GM12892 (cell line): ENCODE measurements around the gene CHST15.

Experiments used
- DNase-seq: peaks from one replicate; pipeline ENCODE4 v3.0.0; 2011; ENCODE audit not compliant: insufficient read length
- FAIRE-seq: peaks from 2 replicates; lab custom pipeline; 2011; peaks lifted over from hg19 to GRCh38; lab: Jason Lieb, UNC
- POLR2A ChIP-seq: IDR thresholded peaks from 2 replicates; pipeline ENCODE4 v1.6.1; 2011; ENCODE audit warnings: low read depth, low read length, control low read depth
- POLR2AphosphoS5 ChIP-seq: IDR thresholded peaks from 2 replicates; pipeline ENCODE4 v1.6.1; 2011; ENCODE audit warnings: low read depth, low read length, control low read depth
- TAF1 ChIP-seq: IDR thresholded peaks from 2 replicates; pipeline ENCODE4 v1.6.1; 2011; ENCODE audit warnings: low read depth, mild to moderate bottlenecking, control low read depth, low read length, borderline replicate concordance

Gene CHST15

GRCh38 chr10:124066781-124067714 lies 26.4 kb downstream of the CHST15 start:
- no peak for TF ChIP-seq POLR2A
- no peak for TF ChIP-seq TAF1
- FAIRE-seq (no peak), DNase-seq (no peak)

GRCh38 chr10:124066126-124066700 lies 27.2 kb downstream of the CHST15 start:
- FAIRE-seq (no peak), DNase-seq (no peak)
- TF ChIP-seq TAF1 (no peak), POLR2AphosphoS5 (no peak), POLR2A (no peak)

- no peak for DNase-seq
- FAIRE-seq, result no peak
- TF ChIP-seq POLR2AphosphoS5, result no peak
- TF ChIP-seq TAF1, result no peak
- TF ChIP-seq POLR2A, result no peak
These were observed 27.8 kb downstream of the CHST15 start for GRCh38 chr10:124065382-124066125.

GRCh38 chr10:124064676-124065075 lies 28.7 kb downstream of the CHST15 start:
- no peak for DNase-seq
- TF ChIP-seq POLR2A (no peak), POLR2AphosphoS5 (no peak), TAF1 (no peak)
- FAIRE-seq, result no peak

- FAIRE-seq (no peak), DNase-seq (no peak)
- no peak for TF ChIP-seq TAF1
- TF ChIP-seq POLR2AphosphoS5, result no peak
- TF ChIP-seq POLR2A, result no peak
These were observed 29.4 kb downstream of the CHST15 start for GRCh38 chr10:124063750-124064603.

- TF ChIP-seq TAF1, result no peak
- TF ChIP-seq POLR2A, result no peak
- no peak for TF ChIP-seq POLR2AphosphoS5
- FAIRE-seq (no peak), DNase-seq (no peak)
These were observed 31.0 kb downstream of the CHST15 start for GRCh38 chr10:124062390-124062789.

- TF ChIP-seq TAF1, result no peak
- no peak for TF ChIP-seq POLR2A
- no peak for TF ChIP-seq POLR2AphosphoS5
- no peak for DNase-seq
- no peak for FAIRE-seq
These were observed 32.4 kb downstream of the CHST15 start for GRCh38 chr10:124061030-124061429.

- DNase-seq (no peak), FAIRE-seq (no peak)
- TF ChIP-seq POLR2A, result no peak
- TF ChIP-seq POLR2AphosphoS5, result no peak
- no peak for TF ChIP-seq TAF1
These were observed 33.2 kb downstream of the CHST15 start for GRCh38 chr10:124060148-124060720.

- no peak for FAIRE-seq
- DNase-seq, result no peak
- no peak for TF ChIP-seq POLR2A
- TF ChIP-seq TAF1, result no peak
- no peak for TF ChIP-seq POLR2AphosphoS5
These were observed 33.8 kb downstream of the CHST15 start for GRCh38 chr10:124059551-124059950.

- DNase-seq (no peak), FAIRE-seq (no peak)
- no peak for TF ChIP-seq POLR2AphosphoS5
- TF ChIP-seq TAF1, result no peak
- TF ChIP-seq POLR2A, result no peak
These were observed 34.9 kb downstream of the CHST15 start for GRCh38 chr10:124058346-124059003.
